Measurements from ENCODE around the gene ZNF385B.

DNA sequence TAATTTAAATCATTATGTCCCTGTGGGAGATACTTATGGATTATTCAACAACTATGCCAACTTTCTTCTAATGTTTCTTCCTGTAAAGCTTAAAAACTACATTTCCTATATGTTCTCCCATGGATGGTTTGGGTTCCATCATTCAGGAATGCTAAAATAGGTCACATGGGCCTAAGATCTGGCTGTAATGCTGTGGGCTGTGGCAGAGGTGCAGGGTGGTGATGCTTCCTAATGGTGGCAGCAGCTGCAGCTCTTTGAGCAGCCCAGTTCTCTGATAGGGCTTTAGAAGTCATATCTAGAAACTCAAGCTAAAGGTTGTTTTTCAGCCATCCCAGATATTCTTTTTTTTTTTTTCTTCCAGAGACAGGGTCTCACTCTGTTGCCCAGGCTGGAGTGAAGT lies 266.1 kb downstream of the ZNF385B start:
- TF ChIP-seq, protein P1, sequence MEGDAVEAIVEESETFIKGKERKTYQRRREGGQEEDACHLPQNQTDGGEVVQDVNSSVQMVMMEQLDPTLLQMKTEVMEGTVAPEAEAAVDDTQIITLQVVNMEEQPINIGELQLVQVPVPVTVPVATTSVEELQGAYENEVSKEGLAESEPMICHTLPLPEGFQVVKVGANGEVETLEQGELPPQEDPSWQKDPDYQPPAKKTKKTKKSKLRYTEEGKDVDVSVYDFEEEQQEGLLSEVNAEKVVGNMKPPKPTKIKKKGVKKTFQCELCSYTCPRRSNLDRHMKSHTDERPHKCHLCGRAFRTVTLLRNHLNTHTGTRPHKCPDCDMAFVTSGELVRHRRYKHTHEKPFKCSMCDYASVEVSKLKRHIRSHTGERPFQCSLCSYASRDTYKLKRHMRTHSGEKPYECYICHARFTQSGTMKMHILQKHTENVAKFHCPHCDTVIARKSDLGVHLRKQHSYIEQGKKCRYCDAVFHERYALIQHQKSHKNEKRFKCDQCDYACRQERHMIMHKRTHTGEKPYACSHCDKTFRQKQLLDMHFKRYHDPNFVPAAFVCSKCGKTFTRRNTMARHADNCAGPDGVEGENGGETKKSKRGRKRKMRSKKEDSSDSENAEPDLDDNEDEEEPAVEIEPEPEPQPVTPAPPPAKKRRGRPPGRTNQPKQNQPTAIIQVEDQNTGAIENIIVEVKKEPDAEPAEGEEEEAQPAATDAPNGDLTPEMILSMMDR (conservative IDR thresholded peaks at IDR 0.05; ENCODE audit: low read length), result 0 out of 2 replicates have a peak, but pooled peaks have one; percentile 30
- TF ChIP-seq EZH2phosphoT487 (IDR thresholded peaks at IDR 0.05; ENCODE audit: borderline replicate concordance, low read depth, low read length), result no peak

All from OCI-LY7 (cell line).